Central memory CD8-positive, alpha-beta T cell (primary cell): ENCODE results near the gene RBBP9.
"Not testable (repeated sequence)": the region's sequence is repeated elsewhere in the genome, so short reads cannot be mapped to it uniquely, and the experiment has no call there.

Experiments used
- ATAC-seq: fragments of 150-1000 bp; cut with Tn5 transposase; replicated peaks from 2 replicates; pipeline ENCODE4 v1.10.0; 2022; ENCODE audit warnings: mild to moderate bottlenecking, moderate FRiP score, moderate number of reproducible peaks; ENCODE audit not compliant: poor library complexity, severe bottlenecking; ENCODE audit errors: extremely low read depth
- DNase-seq, 2 donors: peaks; one replicate each; pipeline ENCODE4 v3.0.0; 2021; ENCODE audit warnings: low spot score in 2 of 2
- H3K27ac Mint-ChIP-seq: one replicate; pipeline ENCODE4 v1.8.0; 2022; ENCODE audit warnings: low read depth, mild to moderate bottlenecking, moderate library complexity, mixed read lengths
- H3K27me3 Mint-ChIP-seq: one replicate; pipeline ENCODE4 v1.8.0; 2022; ENCODE audit warnings: mixed read lengths
- H3K36me3 Mint-ChIP-seq: one replicate; pipeline ENCODE4 v1.8.0; 2022; ENCODE audit warnings: mild to moderate bottlenecking, moderate library complexity, mixed read lengths; ENCODE audit not compliant: insufficient read depth
- H3K4me1 Mint-ChIP-seq: one replicate; pipeline ENCODE4 v1.8.0; 2022; ENCODE audit warnings: mixed read lengths
- H3K4me3 Mint-ChIP-seq: one replicate; pipeline ENCODE4 v1.8.0; 2022; ENCODE audit warnings: mild to moderate bottlenecking, moderate library complexity, mixed read lengths
- H3K9me3 Mint-ChIP-seq: one replicate; pipeline ENCODE4 v1.8.0; 2022; ENCODE audit warnings: mixed read lengths

RBBP9 gene

DNA sequence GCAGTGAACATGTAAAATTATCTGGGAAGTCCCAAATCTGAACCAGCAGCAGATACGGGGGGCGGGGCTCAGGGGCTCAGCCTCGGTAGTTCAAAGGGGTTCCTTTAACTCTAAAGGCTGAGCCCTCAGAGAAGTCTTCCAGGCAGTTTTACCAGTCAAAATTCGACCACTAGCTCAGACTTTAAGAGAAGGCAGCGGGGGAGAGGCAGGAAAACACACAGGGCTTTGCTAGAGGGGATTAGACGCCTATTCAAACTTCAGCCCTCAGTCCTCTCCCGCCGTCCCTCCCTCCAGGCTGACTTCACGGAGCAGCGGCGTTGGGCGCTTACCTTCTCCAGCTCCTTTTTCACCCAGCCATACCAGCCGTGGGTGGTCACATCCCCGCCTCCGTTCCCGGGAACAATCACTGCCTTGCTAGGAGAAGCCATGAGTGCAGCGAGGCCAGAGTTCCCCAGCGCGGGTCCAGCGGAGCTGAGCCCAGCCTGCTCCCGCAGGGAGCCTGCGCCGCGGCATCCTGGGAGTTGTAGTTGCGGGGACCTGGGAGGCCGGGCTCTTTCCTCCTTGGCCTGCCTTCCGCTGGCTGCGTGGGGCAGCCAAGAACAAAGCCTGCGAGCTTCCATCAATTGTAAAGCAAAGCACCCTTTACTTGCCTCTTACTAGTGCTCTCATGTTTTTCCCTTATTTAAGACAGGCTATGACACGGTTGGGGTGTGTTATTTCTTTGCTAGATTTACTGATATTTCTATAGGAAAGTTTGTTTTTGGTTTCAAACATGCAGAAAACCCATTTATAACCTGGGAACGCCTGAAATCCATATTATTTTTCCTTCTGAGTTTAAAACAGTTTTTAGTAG, at the start of gene RBBP9:
Gene RBBP9, minus strand, starts transcription at position 486 of the 853 bp plus-strand sequence. Its CDS starts 58 bp downstream, at position 428.
- DNase-seq, result peak; percentile 55
- peaks cover 12% of the 10 kb centered on the region for H3K4me1 Mint-ChIP-seq
- peak; percentile 98 for ATAC-seq
- H3K27me3 Mint-ChIP-seq, result peaks cover 6% of the 10 kb centered on the region
- H3K9me3 Mint-ChIP-seq, result no peaks in the 10 kb centered on the region
- peaks cover 6% of the 10 kb centered on the region for H3K36me3 Mint-ChIP-seq
- peak within 1 kb of the TSS; percentile 97 for H3K4me3 Mint-ChIP-seq
- H3K27ac Mint-ChIP-seq, result peak within 1 kb of the TSS; percentile 82

DNA sequence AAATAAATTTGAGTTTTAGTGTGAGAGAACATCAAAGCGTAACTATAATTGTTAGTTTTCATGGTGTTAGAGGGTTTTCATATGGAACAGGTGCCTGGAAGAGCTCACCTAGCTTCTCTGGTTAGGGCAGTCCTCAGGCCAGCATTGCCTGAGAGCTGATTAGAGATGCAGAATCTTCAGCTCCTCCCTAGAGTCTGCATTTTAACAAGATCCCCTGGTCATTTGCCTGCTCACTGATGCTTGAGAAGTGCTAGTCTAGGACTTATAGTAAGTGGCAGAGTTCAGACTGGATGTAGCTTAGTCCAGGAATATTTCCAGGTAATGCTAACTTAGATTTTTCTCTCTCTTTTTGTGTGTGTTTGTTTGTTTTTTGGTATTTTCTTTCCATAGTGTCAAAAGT, 48.5 kb upstream of the RBBP9 start:
- Mint-ChIP-seq H3K9me3 (no peaks in the 10 kb centered on the region), H3K4me3 (no peak overlapping the region), H3K27me3 (no peaks in the 10 kb centered on the region), H3K27ac (peak overlapping the region; percentile 44), H3K4me1 (no peaks in the 10 kb centered on the region), H3K36me3 (peaks cover 47% of the 10 kb centered on the region)
- ATAC-seq (no peak), DNase-seq (no peak)

DNA sequence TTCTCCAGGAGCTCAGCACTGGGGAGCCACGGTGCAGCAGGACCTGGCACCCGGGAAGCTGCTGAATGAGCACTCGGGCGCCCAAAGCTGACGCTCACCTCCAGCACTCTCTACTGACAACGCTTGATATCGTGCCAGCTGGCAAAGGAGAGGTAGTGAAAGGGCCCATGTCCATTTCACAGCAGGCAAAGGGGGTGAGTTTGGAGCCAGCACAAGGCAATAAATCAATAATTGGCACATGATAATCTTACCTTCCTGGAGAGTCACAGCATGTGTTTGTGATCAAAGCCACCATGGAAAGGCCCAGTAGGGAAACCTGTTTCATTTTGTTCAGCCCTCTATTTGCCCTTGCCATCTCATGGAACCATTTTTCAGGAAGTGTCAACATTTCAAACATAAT, 46.9 kb upstream of the RBBP9 start:
- DNase-seq (no peak), ATAC-seq (no peak)
- peaks cover 49% of the 10 kb centered on the region for H3K36me3 Mint-ChIP-seq
- no peak overlapping the region for H3K4me3 Mint-ChIP-seq
- H3K4me1 Mint-ChIP-seq, result no peaks in the 10 kb centered on the region
- H3K27ac Mint-ChIP-seq, result no peak overlapping the region
- no peaks in the 10 kb centered on the region for H3K27me3 Mint-ChIP-seq
- no peaks in the 10 kb centered on the region for H3K9me3 Mint-ChIP-seq

DNA sequence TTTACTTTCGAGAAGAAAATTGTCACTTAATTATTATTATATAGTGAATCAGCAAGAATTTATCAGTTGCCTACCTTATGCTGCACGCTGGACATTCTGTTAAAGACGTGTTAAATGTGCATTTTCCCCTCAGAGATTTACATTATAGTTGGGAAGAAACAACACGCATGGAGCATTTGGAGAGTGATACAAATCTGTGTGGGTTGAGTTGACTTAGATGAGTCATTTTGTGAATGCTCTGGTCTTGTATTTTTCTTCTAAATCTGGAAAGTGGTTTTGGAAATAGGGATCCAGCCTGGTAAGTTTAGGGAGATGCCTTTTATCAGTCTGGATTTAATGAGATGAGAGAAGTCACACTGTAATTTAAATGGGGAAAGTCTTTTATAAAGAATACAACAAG, 46.2 kb upstream of the RBBP9 start:
- Mint-ChIP-seq H3K4me1 (no peaks in the 10 kb centered on the region), H3K27ac (no peak overlapping the region)

DNA sequence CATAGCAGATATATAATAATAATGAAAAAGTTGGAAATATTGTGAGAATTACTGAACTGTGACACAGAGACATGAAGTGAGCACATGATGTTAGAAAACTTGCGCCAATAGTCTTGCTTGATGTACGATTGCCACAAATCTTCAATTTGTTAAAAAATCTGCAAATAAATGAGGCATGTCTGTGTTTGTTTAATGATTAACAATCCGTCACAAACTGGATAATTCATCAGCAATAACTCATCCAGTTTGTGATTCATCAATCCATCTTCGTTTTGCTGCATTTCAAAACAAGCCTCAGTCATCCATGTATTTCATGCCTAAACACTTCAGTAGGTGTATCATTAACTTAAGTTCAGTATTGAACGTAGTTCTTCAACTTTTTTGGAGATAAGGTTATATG, 44.7 kb upstream of the RBBP9 start:
- Mint-ChIP-seq H3K27ac (no peak overlapping the region), H3K9me3 (no peaks in the 10 kb centered on the region), H3K4me3 (no peak overlapping the region), H3K36me3 (peaks cover 48% of the 10 kb centered on the region), H3K4me1 (no peaks in the 10 kb centered on the region), H3K27me3 (no peaks in the 10 kb centered on the region)
- ATAC-seq (no peak), DNase-seq (no peak)

More for the DNA sequence above, 46.2 kb upstream of the RBBP9 start:
- H3K9me3 Mint-ChIP-seq, result no peaks in the 10 kb centered on the region
- H3K36me3 Mint-ChIP-seq, result peaks cover 49% of the 10 kb centered on the region
- no peak for DNase-seq
- no peak for ATAC-seq
- H3K27me3 Mint-ChIP-seq, result no peaks in the 10 kb centered on the region
- no peak overlapping the region for H3K4me3 Mint-ChIP-seq

DNA sequence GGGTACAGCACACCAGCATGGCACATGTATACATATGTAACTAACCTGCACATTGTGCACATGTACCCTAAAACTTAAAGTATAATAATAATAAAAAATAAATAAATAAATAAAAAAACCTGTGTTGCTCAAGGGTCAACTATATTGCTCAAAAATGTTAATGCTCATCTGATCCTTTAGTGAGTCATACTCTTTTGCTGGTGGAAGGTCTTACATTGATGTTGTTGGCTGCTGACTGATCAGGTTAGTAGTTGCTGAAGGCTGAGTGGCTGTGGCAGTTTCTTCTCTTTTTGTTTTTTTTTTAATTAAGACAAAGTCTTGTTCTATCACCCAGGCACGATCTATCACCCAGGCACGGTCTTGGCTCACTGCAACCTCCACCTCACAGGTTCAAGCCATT, 40.6 kb upstream of the RBBP9 start:
- no peaks in the 10 kb centered on the region for H3K27me3 Mint-ChIP-seq
- DNase-seq (no peak), ATAC-seq (no peak)
- H3K9me3 Mint-ChIP-seq, result no peaks in the 10 kb centered on the region
- H3K27ac Mint-ChIP-seq, result no peak overlapping the region
- no peaks in the 10 kb centered on the region for H3K4me1 Mint-ChIP-seq
- no peak overlapping the region for H3K4me3 Mint-ChIP-seq
- H3K36me3 Mint-ChIP-seq, result peaks cover 51% of the 10 kb centered on the region

DNA sequence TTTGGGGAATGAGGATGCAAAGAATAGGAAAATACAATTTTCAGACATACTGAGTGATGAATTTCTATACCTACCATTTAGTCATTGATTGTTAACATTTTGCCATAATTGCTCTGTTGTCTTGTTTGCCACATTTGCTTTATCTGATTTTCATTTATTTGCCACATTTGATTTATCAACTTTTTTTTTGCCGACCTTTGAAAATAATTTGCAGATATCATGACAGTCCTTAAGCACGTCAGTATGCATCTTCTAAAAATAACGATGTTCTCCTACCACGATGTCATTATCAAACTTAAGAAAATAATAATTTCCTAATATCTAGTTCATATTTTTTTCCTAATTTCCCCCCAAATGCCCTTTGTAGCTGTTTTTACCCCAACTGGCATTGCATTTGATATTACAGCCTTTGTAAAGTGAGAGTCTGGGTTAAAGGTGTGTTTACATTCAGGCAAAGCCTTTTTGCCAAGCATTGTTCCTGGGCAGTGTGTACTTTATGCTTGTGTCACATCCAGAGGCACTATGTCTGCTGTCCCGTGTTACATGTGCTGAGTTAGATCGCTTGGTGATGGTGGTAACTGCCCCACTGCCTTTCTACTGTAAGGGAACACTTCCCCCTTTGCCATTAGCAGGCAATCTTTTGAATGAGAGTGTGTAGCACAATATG, 37.1 kb upstream of the RBBP9 start:
- no peak overlapping the region for H3K27ac Mint-ChIP-seq
- ATAC-seq (no peak), DNase-seq (no peak)
- H3K27me3 Mint-ChIP-seq, result no peaks in the 10 kb centered on the region
- H3K4me1 Mint-ChIP-seq, result no peaks in the 10 kb centered on the region
- H3K4me3 Mint-ChIP-seq, result no peak overlapping the region
- peaks cover 63% of the 10 kb centered on the region for H3K36me3 Mint-ChIP-seq
- no peaks in the 10 kb centered on the region for H3K9me3 Mint-ChIP-seq

DNA sequence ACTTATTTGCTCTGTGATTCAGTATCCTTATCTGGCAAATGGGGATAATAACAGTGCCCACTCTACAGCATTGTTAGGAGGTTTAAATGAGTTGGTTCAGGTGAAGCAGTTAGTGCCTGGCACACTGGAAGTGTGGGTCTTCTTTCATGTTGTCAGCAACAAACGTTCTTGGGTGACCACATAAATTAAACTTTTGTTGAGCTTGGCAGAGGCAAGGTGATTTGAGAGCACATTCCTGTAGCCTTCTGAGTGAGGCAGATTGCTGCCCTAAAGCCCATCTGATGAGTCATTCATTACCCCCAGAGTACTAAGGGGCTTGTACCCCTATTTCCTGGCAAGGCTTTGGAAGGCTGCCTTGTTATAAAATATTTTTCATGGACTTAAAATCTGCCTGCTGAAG, 36.5 kb upstream of the RBBP9 start:
- DNase-seq (no peak), ATAC-seq (no peak)
- peaks cover 66% of the 10 kb centered on the region for H3K36me3 Mint-ChIP-seq
- H3K27ac Mint-ChIP-seq, result no peak overlapping the region
- no peak overlapping the region for H3K4me3 Mint-ChIP-seq
- H3K4me1 Mint-ChIP-seq, result peaks cover 6% of the 10 kb centered on the region
- no peaks in the 10 kb centered on the region for H3K27me3 Mint-ChIP-seq
- no peaks in the 10 kb centered on the region for H3K9me3 Mint-ChIP-seq

DNA sequence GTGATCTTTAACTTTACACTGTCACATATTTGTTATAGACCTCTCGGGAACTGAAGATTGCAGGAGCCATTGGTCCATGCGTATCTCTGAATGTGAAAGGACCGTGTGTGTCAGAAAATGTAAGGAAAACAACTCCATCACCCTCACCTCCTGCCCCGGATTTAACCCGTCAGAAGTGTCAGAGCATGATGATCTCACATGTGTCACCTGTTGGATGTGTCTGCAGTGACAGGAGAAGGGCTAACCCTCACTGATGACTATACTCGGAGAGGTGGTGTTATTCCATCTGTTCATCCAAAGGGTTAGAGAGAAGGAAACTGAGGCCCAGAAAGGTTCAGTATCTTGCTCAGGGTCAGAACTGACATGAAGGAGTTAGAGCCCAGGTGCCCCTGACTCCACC, 35.6 kb upstream of the RBBP9 start:
- Mint-ChIP-seq H3K27me3 (no peaks in the 10 kb centered on the region), H3K4me3 (no peak overlapping the region), H3K27ac (no peak overlapping the region), H3K9me3 (no peaks in the 10 kb centered on the region), H3K4me1 (peaks cover 9% of the 10 kb centered on the region), H3K36me3 (peaks cover 69% of the 10 kb centered on the region)
- DNase-seq, result no peak
- ATAC-seq, result no peak

DNA sequence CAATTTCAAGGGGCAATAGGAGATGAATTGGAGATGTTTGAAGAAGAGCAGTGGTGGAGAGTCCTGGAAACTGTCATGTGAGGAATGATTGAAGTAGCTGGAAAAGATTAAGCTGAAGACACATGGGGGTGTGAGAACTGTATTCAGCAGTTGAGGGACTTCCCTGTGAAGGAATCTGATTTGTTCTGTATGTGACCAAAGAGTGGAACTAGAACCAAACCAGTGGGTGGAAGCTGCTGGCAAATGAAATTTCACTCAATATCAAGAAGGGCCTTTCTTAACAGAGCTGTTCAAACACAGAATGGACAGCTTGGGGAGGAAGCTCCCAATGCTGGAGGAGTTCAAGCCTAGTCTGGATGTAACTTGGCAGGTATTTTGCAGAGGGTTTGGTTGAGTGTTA, 32.0 kb upstream of the RBBP9 start:
- Mint-ChIP-seq H3K4me1 (peaks cover 9% of the 10 kb centered on the region), H3K36me3 (peaks cover 80% of the 10 kb centered on the region), H3K27ac (no peak overlapping the region), H3K27me3 (no peaks in the 10 kb centered on the region), H3K4me3 (no peak overlapping the region), H3K9me3 (no peaks in the 10 kb centered on the region)
- ATAC-seq (no peak), DNase-seq (no peak)

DNA sequence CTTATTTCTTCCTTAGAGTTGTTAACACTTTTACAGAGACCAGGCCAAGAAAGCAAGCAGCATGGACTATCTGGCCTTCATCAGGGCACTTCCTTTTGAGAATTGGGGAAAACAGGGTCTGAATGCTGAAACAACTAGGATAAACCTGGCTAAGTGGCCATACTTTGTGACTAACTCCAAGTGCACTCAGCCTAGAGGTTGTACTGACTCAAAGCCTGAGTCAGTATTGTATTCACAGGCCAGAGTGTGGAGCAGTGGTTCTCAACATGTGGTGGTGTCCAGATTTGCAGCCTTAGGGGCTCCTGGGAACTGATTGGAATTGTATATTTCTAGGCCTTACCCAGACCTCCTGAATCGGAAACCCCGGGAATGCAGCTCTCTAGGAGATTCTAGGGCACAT, 30.8 kb upstream of the RBBP9 start:
- Mint-ChIP-seq H3K9me3 (no peaks in the 10 kb centered on the region), H3K4me3 (no peak overlapping the region), H3K36me3 (peaks cover 74% of the 10 kb centered on the region), H3K27ac (no peak overlapping the region), H3K27me3 (no peaks in the 10 kb centered on the region), H3K4me1 (peaks cover 9% of the 10 kb centered on the region)
- DNase-seq (no peak), ATAC-seq (no peak)

DNA sequence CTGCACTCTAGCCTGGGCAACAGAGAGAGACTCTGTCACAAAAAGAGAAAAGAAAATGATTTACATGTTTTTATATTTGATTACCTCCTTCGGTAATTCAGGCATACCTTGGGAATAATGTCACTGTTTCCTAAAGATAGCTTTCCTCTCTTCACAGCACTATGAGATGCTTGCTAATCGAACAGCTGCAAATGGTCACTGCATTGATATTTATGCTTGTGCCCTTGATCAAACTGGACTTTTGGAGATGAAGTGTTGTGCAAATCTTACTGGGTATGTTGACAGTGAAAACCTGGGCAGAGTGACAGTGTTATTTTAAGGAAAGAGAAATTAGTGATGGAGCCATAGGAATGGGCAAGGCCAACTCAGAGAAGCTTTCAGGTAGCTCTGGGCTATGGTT, 30.3 kb upstream of the RBBP9 start:
- Mint-ChIP-seq H3K4me1 (peaks cover 9% of the 10 kb centered on the region), H3K4me3 (no peak overlapping the region), H3K9me3 (no peaks in the 10 kb centered on the region), H3K36me3 (peaks cover 70% of the 10 kb centered on the region), H3K27me3 (no peaks in the 10 kb centered on the region), H3K27ac (no peak overlapping the region)
- no peak for ATAC-seq
- DNase-seq, result no peak

DNA sequence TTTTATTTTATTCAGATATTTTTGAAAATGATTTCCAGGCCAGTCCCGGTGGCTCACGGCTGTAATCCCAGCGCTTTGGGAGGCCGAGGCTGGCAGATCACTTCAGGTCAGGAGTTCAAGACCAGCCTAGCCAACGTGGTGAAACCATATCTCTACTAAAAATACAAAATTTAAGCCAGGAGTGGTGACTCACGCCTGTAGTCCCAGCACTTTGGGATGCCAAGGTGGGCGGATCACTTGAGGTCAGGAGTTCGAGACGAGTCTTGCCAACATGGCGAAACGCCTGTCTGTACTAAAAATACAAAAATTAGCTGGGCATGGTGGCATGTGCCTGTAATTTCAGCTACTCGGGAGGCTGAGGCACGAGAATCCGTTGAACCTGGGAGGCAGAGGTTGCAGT, 29.7 kb upstream of the RBBP9 start:
- H3K4me3 Mint-ChIP-seq, DNase-seq, H3K27ac Mint-ChIP-seq, ATAC-seq, H3K9me3 Mint-ChIP-seq, H3K27me3 Mint-ChIP-seq, H3K4me1 Mint-ChIP-seq: not testable (repeated sequence)
- peaks cover 64% of the 10 kb centered on the region for H3K36me3 Mint-ChIP-seq
